ENCODE results near the gene F11R.
"Not testable (repeated sequence)": the region's sequence is repeated elsewhere in the genome, so short reads cannot be mapped to it uniquely, and the experiment has no call there.

Gene F11R

GRCh38 chr1:161020509-161021164, at the start of gene F11R:
F11R (minus strand) TSS chr1:161021152; CDS start chr1:161021073, 79 bp downstream.
- no peak for DNase-seq (ENCODE audit: low read depth in 3 of 3)

GRCh38 chr1:161069731-161070270, 48.8 kb upstream of the F11R start, which contains the start of gene ARHGAP30:
ARHGAP30 (minus strand) TSS chr1:161069891; CDS start chr1:161069624, 267 bp downstream.
- peak; percentile 64 to 82 (median 78) for DNase-seq (ENCODE audit: low read depth in 3 of 3)

- DNase-seq (ENCODE audit: low read depth in 3 of 3) = no peak
Observed at GRCh38 chr1:161069241-161069640, 48.3 kb upstream of the F11R start.

- peak; percentile 52 to 74 (median 68) for DNase-seq (ENCODE audit: low read depth in 3 of 3)
Observed at GRCh38 chr1:161068306-161069234, 47.6 kb upstream of the F11R start.

- no peak for DNase-seq (ENCODE audit: low read depth in 3 of 3)
Observed at GRCh38 chr1:161066694-161067093, 45.7 kb upstream of the F11R start.

GRCh38 chr1:161065681-161066080, 44.7 kb upstream of the F11R start:
- not testable (repeated sequence) for DNase-seq (ENCODE audit: low read depth in 3 of 3)

GRCh38 chr1:161063936-161064335, 43.0 kb upstream of the F11R start:
- DNase-seq (ENCODE audit: low read depth in 3 of 3) = not testable (repeated sequence)

GRCh38 chr1:161061419-161061818, 40.5 kb upstream of the F11R start:
- no peak for DNase-seq (ENCODE audit: low read depth in 3 of 3)

GRCh38 chr1:161059293-161059692, 38.3 kb upstream of the F11R start:
- DNase-seq (ENCODE audit: low read depth in 3 of 3) = no peak

- no peak for DNase-seq (ENCODE audit: low read depth in 3 of 3)
Observed at GRCh38 chr1:161054805-161055204, 33.9 kb upstream of the F11R start.

- DNase-seq (ENCODE audit: low read depth in 3 of 3) = no peak
Observed at GRCh38 chr1:161054232-161054631, 33.3 kb upstream of the F11R start.

GRCh38 chr1:161052899-161053298, 31.9 kb upstream of the F11R start:
- DNase-seq (ENCODE audit: low read depth in 3 of 3) = no peak

GRCh38 chr1:161051219-161051618, 30.3 kb upstream of the F11R start:
- no peak for DNase-seq (ENCODE audit: low read depth in 3 of 3)

- no peak for DNase-seq (ENCODE audit: low read depth in 3 of 3)
Observed at GRCh38 chr1:161048949-161049722, 28.2 kb upstream of the F11R start.

GRCh38 chr1:161047436-161048420, 26.8 kb upstream of the F11R start:
- DNase-seq (ENCODE audit: low read depth in 3 of 3) = no peak

- no peak for DNase-seq (ENCODE audit: low read depth in 3 of 3)
Observed at GRCh38 chr1:161046605-161047228, 25.8 kb upstream of the F11R start.

GRCh38 chr1:161045736-161046604, 25.0 kb upstream of the F11R start, which contains the start of gene USF1:
USF1 (minus strand) TSS chr1:161045977; CDS start chr1:161043275, 2,702 bp downstream.
- DNase-seq (ENCODE audit: low read depth in 3 of 3) = peak; percentile 81 to 90 (median 85)

- DNase-seq (ENCODE audit: low read depth in 3 of 3) = no peak
Observed at GRCh38 chr1:161044908-161045735, 24.2 kb upstream of the F11R start.
